Nephron progenitor cell (in vitro differentiated cells): ENCODE data around the gene CHST2.

Experiments used
- DNase-seq: peaks from one replicate; pipeline ENCODE4 v3.0.0; 2021
- H3K27ac Mint-ChIP-seq: 2 replicates; pipeline ENCODE4 v1.8.0; 2021; ENCODE audit warnings: mild to moderate bottlenecking, moderate library complexity, mixed read lengths
- H3K27me3 Mint-ChIP-seq: 2 replicates; pipeline ENCODE4 v1.8.0; 2021; ENCODE audit warnings: mild to moderate bottlenecking, low read depth, mixed read lengths; ENCODE audit not compliant: poor library complexity
- H3K36me3 Mint-ChIP-seq: 2 replicates; pipeline ENCODE4 v1.8.0; 2021; ENCODE audit warnings: low read depth, mixed read lengths
- H3K4me1 Mint-ChIP-seq: 2 replicates; pipeline ENCODE4 v1.8.0; 2021; ENCODE audit warnings: mixed read lengths
- H3K4me3 Mint-ChIP-seq: 2 replicates; pipeline ENCODE4 v1.8.0; 2021; ENCODE audit warnings: mild to moderate bottlenecking, moderate library complexity, mixed read lengths
- H3K9me3 Mint-ChIP-seq: 2 replicates; pipeline ENCODE4 v1.8.0; 2021; ENCODE audit warnings: mild to moderate bottlenecking, moderate library complexity, mixed read lengths
- TF ChIP-seq, protein P1 (sequence below): fragments of 200-600 bp; sonication (generic); IDR thresholded peaks from 2 replicates; pipeline ENCODE4 v1.5.0; 2021; ENCODE audit warnings: antibody characterized with exemption

CHST2 gene

DNA sequence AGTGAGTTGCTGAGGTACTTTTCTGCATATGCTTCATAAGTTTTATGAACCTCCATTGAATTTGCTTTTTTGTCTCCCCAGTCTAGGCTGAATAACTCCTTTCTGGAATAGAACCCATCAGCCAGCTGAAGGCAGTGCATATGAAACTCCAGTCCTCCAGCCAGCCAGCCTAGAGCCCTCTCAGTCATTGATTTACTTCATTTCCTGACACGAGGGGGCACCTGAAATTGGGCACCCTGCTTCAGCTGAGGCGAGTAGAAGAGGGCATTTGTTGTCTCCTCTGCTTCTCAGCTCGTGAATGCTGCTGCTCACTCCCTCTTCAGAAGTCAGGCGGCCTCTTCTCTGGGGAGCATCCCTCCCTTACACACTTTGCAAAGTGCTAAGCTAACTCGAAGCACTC is 32.5 kb downstream of the CHST2 start:
- Mint-ChIP-seq H3K4me1 (peaks cover 5% of the 10 kb centered on the region), H3K36me3 (no peaks in the 10 kb centered on the region), H3K27me3 (peaks cover 8% of the 10 kb centered on the region)

DNA sequence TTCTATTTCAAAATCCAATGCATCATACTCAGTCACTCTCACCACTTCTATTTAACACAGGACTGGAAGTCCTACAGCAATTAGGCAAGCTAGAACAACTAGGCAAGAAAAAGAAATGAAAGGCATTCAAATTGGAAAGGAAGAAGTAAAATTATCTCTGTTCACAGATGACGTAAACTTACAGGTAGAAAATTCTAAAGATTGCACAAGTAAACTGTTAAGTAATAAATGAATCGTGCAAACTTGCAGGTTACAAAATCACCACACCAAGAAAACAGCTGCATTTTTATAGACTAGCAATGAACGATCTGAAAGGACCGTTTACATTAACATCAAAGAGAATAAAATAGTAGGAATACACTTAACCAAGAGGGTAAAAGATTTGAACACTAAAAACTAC is 36.2 kb downstream of the CHST2 start:
- TF ChIP-seq, protein P1, sequence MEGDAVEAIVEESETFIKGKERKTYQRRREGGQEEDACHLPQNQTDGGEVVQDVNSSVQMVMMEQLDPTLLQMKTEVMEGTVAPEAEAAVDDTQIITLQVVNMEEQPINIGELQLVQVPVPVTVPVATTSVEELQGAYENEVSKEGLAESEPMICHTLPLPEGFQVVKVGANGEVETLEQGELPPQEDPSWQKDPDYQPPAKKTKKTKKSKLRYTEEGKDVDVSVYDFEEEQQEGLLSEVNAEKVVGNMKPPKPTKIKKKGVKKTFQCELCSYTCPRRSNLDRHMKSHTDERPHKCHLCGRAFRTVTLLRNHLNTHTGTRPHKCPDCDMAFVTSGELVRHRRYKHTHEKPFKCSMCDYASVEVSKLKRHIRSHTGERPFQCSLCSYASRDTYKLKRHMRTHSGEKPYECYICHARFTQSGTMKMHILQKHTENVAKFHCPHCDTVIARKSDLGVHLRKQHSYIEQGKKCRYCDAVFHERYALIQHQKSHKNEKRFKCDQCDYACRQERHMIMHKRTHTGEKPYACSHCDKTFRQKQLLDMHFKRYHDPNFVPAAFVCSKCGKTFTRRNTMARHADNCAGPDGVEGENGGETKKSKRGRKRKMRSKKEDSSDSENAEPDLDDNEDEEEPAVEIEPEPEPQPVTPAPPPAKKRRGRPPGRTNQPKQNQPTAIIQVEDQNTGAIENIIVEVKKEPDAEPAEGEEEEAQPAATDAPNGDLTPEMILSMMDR: no peak
- no peak overlapping the region for H3K27ac Mint-ChIP-seq
- no peak for DNase-seq
- H3K4me1 Mint-ChIP-seq: peaks cover 12% of the 10 kb centered on the region
- peaks cover 13% of the 10 kb centered on the region for H3K27me3 Mint-ChIP-seq
- no peak overlapping the region for H3K4me3 Mint-ChIP-seq
- no peaks in the 10 kb centered on the region for H3K9me3 Mint-ChIP-seq
- no peaks in the 10 kb centered on the region for H3K36me3 Mint-ChIP-seq

More for the DNA sequence above, 32.5 kb downstream of the CHST2 start:
- TF ChIP-seq, protein P1: no peak
- no peak overlapping the region for H3K27ac Mint-ChIP-seq
- no peaks in the 10 kb centered on the region for H3K9me3 Mint-ChIP-seq
- no peak overlapping the region for H3K4me3 Mint-ChIP-seq
- DNase-seq: no peak

DNA sequence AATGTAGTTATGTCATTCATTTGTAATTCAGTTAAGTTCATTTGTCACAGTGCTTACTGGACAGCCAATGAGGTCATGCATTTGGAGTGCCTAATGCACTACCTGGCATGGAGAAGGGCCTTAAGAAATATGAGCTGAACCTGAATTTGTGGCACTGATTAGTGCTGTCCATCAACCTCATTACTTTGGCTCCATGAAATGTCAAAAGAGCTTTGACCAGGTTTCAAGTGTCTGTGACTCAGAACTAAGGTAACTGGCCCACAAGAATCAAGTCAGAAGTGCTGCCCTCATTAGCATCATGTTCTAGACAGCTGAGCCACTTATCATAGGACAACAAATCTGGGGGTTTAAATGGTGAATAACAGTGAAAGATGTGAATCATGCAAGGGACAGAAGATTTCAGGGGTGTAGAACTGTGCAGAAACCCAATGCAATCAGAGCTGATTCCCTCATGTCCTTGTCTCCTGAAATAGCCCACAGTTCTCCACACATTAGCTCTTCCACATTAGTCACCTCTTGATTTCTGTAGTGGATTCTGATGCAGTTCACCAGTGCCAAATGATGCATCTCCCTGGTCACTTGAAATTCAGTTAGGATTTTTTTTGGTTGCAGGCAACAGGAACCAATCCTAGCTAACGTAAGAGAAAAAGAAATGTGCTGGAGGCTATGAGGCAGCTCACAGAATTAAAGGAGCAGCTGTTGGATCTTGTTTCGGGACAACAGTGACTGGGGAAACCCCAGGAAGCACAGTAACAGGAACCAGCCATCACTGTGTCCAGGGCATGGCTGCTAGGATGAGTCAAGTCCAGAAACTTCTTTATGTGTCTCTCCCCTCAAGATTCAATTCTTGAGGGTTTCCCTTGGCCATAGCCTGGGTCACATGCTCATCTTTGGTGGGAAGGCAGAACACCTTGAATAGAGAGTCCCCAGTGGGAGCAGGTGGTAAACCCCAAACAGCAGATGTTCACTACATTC is 38.7 kb downstream of the CHST2 start:
- TF ChIP-seq, protein P1: no peak
- Mint-ChIP-seq H3K27me3 (peaks cover 13% of the 10 kb centered on the region), H3K4me1 (peaks cover 9% of the 10 kb centered on the region), H3K9me3 (no peaks in the 10 kb centered on the region), H3K27ac (no peak overlapping the region), H3K4me3 (no peak overlapping the region), H3K36me3 (no peaks in the 10 kb centered on the region)
- DNase-seq: no peak

DNA sequence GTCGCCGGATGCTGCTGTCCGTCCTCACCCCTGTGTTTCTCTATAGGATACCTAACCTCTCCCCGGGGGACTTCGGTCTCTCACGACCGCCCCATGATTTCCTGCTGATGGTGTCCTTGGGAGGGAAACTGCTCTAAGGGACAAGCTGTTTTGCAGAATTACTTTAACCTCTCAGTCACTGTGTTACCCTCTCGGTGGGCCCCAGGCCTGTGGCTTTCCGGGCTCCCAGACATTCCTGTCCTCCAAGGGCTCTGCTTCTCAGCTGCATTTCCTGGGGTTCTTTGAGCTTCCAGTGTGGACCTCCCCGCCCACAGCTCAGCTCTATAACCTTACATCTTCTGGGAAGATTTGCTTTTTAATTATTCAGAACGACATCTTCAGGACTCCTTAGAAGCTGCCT is 40.9 kb downstream of the CHST2 start:
- H3K4me3 Mint-ChIP-seq: no peak overlapping the region
- no peak for DNase-seq
- peaks cover 9% of the 10 kb centered on the region for H3K27me3 Mint-ChIP-seq
- TF ChIP-seq, protein P1: no peak
- H3K9me3 Mint-ChIP-seq: no peaks in the 10 kb centered on the region
- no peaks in the 10 kb centered on the region for H3K36me3 Mint-ChIP-seq
- H3K27ac Mint-ChIP-seq: no peak overlapping the region
- peaks cover 9% of the 10 kb centered on the region for H3K4me1 Mint-ChIP-seq

DNA sequence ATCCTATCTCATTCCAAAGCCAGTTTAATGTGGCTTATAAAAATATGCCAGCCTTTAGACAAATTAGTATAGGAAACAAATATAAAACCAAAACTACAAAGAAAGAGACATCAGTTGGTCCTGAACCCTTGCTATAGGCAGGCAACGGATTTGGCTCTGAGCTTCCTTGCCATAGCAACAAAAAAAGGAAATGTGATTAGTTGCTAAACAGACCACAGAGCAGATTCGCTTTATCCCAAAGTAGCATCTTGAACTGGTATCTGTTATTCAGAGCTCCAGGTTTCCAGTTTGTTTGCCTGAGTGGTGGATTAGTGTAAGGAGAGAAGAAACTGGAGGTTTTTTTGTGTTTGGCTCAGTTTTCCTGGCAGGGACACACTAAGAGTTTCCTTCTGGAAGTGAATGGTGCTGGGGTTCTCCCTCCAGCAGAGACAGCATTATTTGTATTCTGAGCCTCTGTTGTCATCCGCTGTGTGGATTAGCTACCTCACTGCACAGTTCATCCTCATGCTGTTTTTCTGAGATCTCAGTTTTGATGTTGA is 44.1 kb downstream of the CHST2 start:
- TF ChIP-seq, protein P1: no peak
- Mint-ChIP-seq H3K36me3 (no peaks in the 10 kb centered on the region), H3K4me3 (no peak overlapping the region), H3K27me3 (peaks cover 5% of the 10 kb centered on the region), H3K27ac (no peak overlapping the region), H3K9me3 (no peaks in the 10 kb centered on the region), H3K4me1 (peaks cover 9% of the 10 kb centered on the region)
- DNase-seq: no peak
